Measurements from ENCODE around the gene UBA5.

The UBA5 gene

GRCh38 chr3:132642539-132642847, 17.6 kb upstream of the UBA5 start:
- Histone ChIP-seq H3K36me3 (peaks cover 3% of the 10 kb centered on the region; the same call in 1 of the 2 replicates), H3K27me3 (ENCODE audit: insufficient read depth, low read depth, severe bottlenecking) (no peaks in the 10 kb centered on the region), H3K9me3 (ENCODE audit: severe bottlenecking) (no peaks in the 10 kb centered on the region), H3K4me3 (ENCODE audit: low read depth, low read length) (no peak overlapping the region), H3K27ac (no peak overlapping the region)
- DNase-seq, result no peak
- no peak for TF ChIP-seq CTCF (IDR thresholded peaks at IDR 0.05; ENCODE audit: low read depth, low read length)

GRCh38 chr3:132643366-132643765, 16.8 kb upstream of the UBA5 start:
- TF ChIP-seq CTCF (IDR thresholded peaks at IDR 0.05; ENCODE audit: low read depth, low read length), result no peak
- no peaks in the 10 kb centered on the region for H3K27me3 ChIP-seq (ENCODE audit: insufficient read depth, low read depth, severe bottlenecking)
- peaks cover 3% of the 10 kb centered on the region; the same call in 1 of the 2 replicates for H3K36me3 ChIP-seq
- H3K27ac ChIP-seq, result no peak overlapping the region
- no peak for DNase-seq
- no peaks in the 10 kb centered on the region for H3K9me3 ChIP-seq (ENCODE audit: severe bottlenecking)
- no peak overlapping the region for H3K4me3 ChIP-seq (ENCODE audit: low read depth, low read length)

GRCh38 chr3:132645058-132645457, 15.1 kb upstream of the UBA5 start:
- no peak for TF ChIP-seq CTCF (IDR thresholded peaks at IDR 0.05; ENCODE audit: low read depth, low read length)
- Histone ChIP-seq H3K27me3 (ENCODE audit: insufficient read depth, low read depth, severe bottlenecking) (no peaks in the 10 kb centered on the region), H3K27ac (no peak overlapping the region), H3K4me3 (ENCODE audit: low read depth, low read length) (no peak overlapping the region), H3K9me3 (ENCODE audit: severe bottlenecking) (no peaks in the 10 kb centered on the region), H3K36me3 (no peaks in the 10 kb centered on the region)
- DNase-seq, result no peak

- no peak for DNase-seq
- Histone ChIP-seq H3K36me3 (no peaks in the 10 kb centered on the region), H3K4me3 (ENCODE audit: low read depth, low read length) (no peak overlapping the region), H3K27me3 (ENCODE audit: insufficient read depth, low read depth, severe bottlenecking) (no peaks in the 10 kb centered on the region), H3K27ac (no peak overlapping the region), H3K9me3 (ENCODE audit: severe bottlenecking) (no peaks in the 10 kb centered on the region)
- TF ChIP-seq CTCF (IDR thresholded peaks at IDR 0.05; ENCODE audit: low read depth, low read length), result no peak
These were observed 10.0 kb upstream of the UBA5 start for GRCh38 chr3:132650153-132650552.

GRCh38 chr3:132652640-132653270, 7.4 kb upstream of the UBA5 start:
- H3K27ac ChIP-seq, result no peak overlapping the region
- DNase-seq, result no peak
- H3K36me3 ChIP-seq, result no peaks in the 10 kb centered on the region
- H3K4me3 ChIP-seq (ENCODE audit: low read depth, low read length), result no peak overlapping the region
- no peak for TF ChIP-seq CTCF (IDR thresholded peaks at IDR 0.05; ENCODE audit: low read depth, low read length)
- no peaks in the 10 kb centered on the region for H3K27me3 ChIP-seq (ENCODE audit: insufficient read depth, low read depth, severe bottlenecking)
- no peaks in the 10 kb centered on the region for H3K9me3 ChIP-seq (ENCODE audit: severe bottlenecking)

- Histone ChIP-seq H3K36me3 (no peaks in the 10 kb centered on the region), H3K27ac (no peak overlapping the region), H3K27me3 (ENCODE audit: insufficient read depth, low read depth, severe bottlenecking) (no peaks in the 10 kb centered on the region), H3K4me3 (ENCODE audit: low read depth, low read length) (no peak overlapping the region), H3K9me3 (ENCODE audit: severe bottlenecking) (no peaks in the 10 kb centered on the region)
- DNase-seq, result no peak
- TF ChIP-seq CTCF (IDR thresholded peaks at IDR 0.05; ENCODE audit: low read depth, low read length), result no peak
These were observed 5.9 kb upstream of the UBA5 start for GRCh38 chr3:132654190-132654589.
